HL-60 (cell line): Measurements from ENCODE around the gene IFITM10.

ENCODE experiments used
- DNase-seq, 2 experiments: peaks; one replicate each; pipeline ENCODE4 v3.0.0-alpha.2; 2010 to 2020; ENCODE audit warnings: low read depth in 1 of 2, low spot score in 1 of 2
- H3K27ac ChIP-seq: fragments of 250-450 bp; sonication (Bioruptor Pico); replicated peaks from 2 replicates; pipeline ENCODE4 v1.5.1; 2020; ENCODE audit warnings: mild to moderate bottlenecking, moderate library complexity
- H3K27me3 ChIP-seq: fragments of 250-450 bp; sonication (Bioruptor Pico); 2 replicates; pipeline ENCODE4 v1.5.1; 2021; ENCODE audit warnings: mild to moderate bottlenecking, moderate library complexity; ENCODE audit not compliant: insufficient read depth, poor library complexity, severe bottlenecking
- H3K4me3 ChIP-seq: replicated peaks from 2 replicates; pipeline ENCODE4 v1.5.1; 2011; ENCODE audit warnings: mild to moderate bottlenecking, control low read depth, low read length; ENCODE audit not compliant: insufficient read depth
- CTCF ChIP-seq: IDR thresholded peaks from one replicate; pipeline ENCODE4 v1.5.1; 2011; ENCODE audit warnings: low read length, control low read depth, inconsistent platforms; ENCODE audit not compliant: insufficient read depth
- GABPA ChIP-seq: IDR thresholded peaks from 2 replicates; pipeline ENCODE4 v1.6.1; 2012; ENCODE audit warnings: low read depth
- POLR2AphosphoS5 ChIP-seq: IDR thresholded peaks from 2 replicates; pipeline ENCODE4 v1.6.1; 2012; ENCODE audit warnings: low read depth
- SPI1 ChIP-seq: IDR thresholded peaks from 2 replicates; pipeline ENCODE4 v1.6.1; 2012; ENCODE audit warnings: low read depth, mild to moderate bottlenecking, borderline replicate concordance
- TF ChIP-seq, protein P1 (sequence below): IDR thresholded peaks from 2 replicates; pipeline ENCODE4 v1.6.1; 2012; ENCODE audit warnings: low read depth; ENCODE audit not compliant: insufficient replicate concordance

Gene IFITM10

DNA sequence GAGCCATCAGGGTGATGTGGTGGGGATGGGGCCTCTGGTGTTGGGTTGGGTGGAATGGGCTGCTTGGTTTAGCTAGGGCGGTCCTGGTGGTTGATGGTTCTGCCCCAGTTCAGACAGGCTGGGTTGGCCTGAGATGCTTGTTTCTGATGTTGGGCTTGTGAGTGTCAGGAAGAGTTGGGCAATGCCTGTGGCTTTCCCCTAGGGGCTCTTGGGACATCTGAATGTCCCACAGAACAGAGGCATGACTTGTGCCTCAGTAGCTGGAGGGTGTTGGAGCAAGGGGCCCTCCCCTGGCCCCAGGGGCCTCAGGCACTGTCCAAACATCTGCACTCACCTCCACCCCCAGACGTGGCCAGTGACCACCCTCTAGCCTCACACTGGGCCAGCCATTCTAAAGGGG is 27.3 kb upstream of the IFITM10 start:
- Histone ChIP-seq H3K27me3 (no peaks in the 10 kb centered on the region), H3K27ac (peak overlapping the region; percentile 83), H3K4me3 (no peak overlapping the region)
- TF ChIP-seq SPI1 (no peak), GABPA (no peak), POLR2AphosphoS5 (no peak; the same call in 1 of the 2 replicates), CTCF (no peak)
- TF ChIP-seq, protein P1, sequence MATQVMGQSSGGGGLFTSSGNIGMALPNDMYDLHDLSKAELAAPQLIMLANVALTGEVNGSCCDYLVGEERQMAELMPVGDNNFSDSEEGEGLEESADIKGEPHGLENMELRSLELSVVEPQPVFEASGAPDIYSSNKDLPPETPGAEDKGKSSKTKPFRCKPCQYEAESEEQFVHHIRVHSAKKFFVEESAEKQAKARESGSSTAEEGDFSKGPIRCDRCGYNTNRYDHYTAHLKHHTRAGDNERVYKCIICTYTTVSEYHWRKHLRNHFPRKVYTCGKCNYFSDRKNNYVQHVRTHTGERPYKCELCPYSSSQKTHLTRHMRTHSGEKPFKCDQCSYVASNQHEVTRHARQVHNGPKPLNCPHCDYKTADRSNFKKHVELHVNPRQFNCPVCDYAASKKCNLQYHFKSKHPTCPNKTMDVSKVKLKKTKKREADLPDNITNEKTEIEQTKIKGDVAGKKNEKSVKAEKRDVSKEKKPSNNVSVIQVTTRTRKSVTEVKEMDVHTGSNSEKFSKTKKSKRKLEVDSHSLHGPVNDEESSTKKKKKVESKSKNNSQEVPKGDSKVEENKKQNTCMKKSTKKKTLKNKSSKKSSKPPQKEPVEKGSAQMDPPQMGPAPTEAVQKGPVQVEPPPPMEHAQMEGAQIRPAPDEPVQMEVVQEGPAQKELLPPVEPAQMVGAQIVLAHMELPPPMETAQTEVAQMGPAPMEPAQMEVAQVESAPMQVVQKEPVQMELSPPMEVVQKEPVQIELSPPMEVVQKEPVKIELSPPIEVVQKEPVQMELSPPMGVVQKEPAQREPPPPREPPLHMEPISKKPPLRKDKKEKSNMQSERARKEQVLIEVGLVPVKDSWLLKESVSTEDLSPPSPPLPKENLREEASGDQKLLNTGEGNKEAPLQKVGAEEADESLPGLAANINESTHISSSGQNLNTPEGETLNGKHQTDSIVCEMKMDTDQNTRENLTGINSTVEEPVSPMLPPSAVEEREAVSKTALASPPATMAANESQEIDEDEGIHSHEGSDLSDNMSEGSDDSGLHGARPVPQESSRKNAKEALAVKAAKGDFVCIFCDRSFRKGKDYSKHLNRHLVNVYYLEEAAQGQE = no peak
- peak in 1 of 2 experiments; percentile 87 for DNase-seq

- TF ChIP-seq SPI1 = no peak
- TF ChIP-seq, protein P1 = no peak
- TF ChIP-seq POLR2AphosphoS5 = no peak
- TF ChIP-seq CTCF = no peak
- TF ChIP-seq GABPA = no peak
- H3K27me3 ChIP-seq = no peaks in the 10 kb centered on the region
- H3K4me3 ChIP-seq = no peak overlapping the region
- peak overlapping the region; percentile 83 for H3K27ac ChIP-seq
- DNase-seq = no peak
Measured at GRCh38 chr11:1776944-1777715, 26.7 kb upstream of the IFITM10 start.

- Histone ChIP-seq H3K27ac (peak overlapping the region; percentile 83), H3K4me3 (no peak overlapping the region), H3K27me3 (no peaks in the 10 kb centered on the region)
- no peak for DNase-seq
- TF ChIP-seq GABPA = no peak
- no peak for TF ChIP-seq CTCF
- no peak for TF ChIP-seq SPI1
- TF ChIP-seq, protein P1 = no peak
- no peak for TF ChIP-seq POLR2AphosphoS5
Measured at GRCh38 chr11:1776331-1776851, 26.0 kb upstream of the IFITM10 start.
